Parathyroid adenoma (tissue), 2 donors: ENCODE data around the gene EML6.

Experiments
- H2AFZ ChIP-seq: fragments of 300-600 bp; sonication (generic); one replicate; pipeline ENCODE4 v1.7.0; 2017; ENCODE audit warnings: antibody characterized with exemption, mild to moderate bottlenecking
- H3K27ac ChIP-seq: fragments of 300-600 bp; sonication (generic); one replicate; pipeline ENCODE4 v1.7.0; 2017
- H3K27me3 ChIP-seq: fragments of 300-600 bp; sonication (generic); one replicate; pipeline ENCODE4 v1.7.0; 2017; ENCODE audit warnings: low read length; ENCODE audit not compliant: control insufficient read depth, insufficient read depth
- H3K36me3 ChIP-seq: fragments of 300-600 bp; sonication (generic); one replicate; pipeline ENCODE4 v1.7.0; 2017; ENCODE audit warnings: low read length; ENCODE audit not compliant: control insufficient read depth, insufficient read depth
- H3K4me1 ChIP-seq: fragments of 300-600 bp; sonication (generic); one replicate; pipeline ENCODE4 v1.7.0; 2017; ENCODE audit warnings: control low read depth
- H3K4me2 ChIP-seq: fragments of 300-600 bp; sonication (generic); one replicate; pipeline ENCODE4 v1.7.0; 2017; ENCODE audit warnings: low read length
- H3K4me3 ChIP-seq: fragments of 300-600 bp; sonication (generic); one replicate; pipeline ENCODE4 v1.7.0; 2017; ENCODE audit warnings: low read depth, low read length
- H3K79me2 ChIP-seq: fragments of 300-600 bp; sonication (generic); one replicate; pipeline ENCODE4 v1.7.0; 2017; ENCODE audit warnings: control low read depth
- H3K9ac ChIP-seq: fragments of 300-600 bp; sonication (generic); one replicate; pipeline ENCODE4 v1.7.0; 2017; ENCODE audit warnings: mild to moderate bottlenecking
- H3K9me3 ChIP-seq: fragments of 300-600 bp; sonication (generic); one replicate; pipeline ENCODE4 v1.7.0; 2017; ENCODE audit warnings: low read length; ENCODE audit not compliant: control insufficient read depth
- TF ChIP-seq, protein P1 (sequence below): fragments of 300-600 bp; sonication (generic); IDR thresholded peaks from one replicate; pipeline ENCODE4 v1.7.0; 2017; ENCODE audit warnings: antibody characterized with exemption, mild to moderate bottlenecking
- donor health status: primary hyperparathyroidism.

The EML6 gene

GRCh38 chr2:54720563-54720962, 2.9 kb upstream of the EML6 start:
- H3K4me2 ChIP-seq, result no peak overlapping the region
- no peaks in the 10 kb centered on the region for H3K27me3 ChIP-seq
- H3K9ac ChIP-seq, result no peak overlapping the region
- H2AFZ ChIP-seq, result no peak overlapping the region
- H3K27ac ChIP-seq, result no peak overlapping the region
- TF ChIP-seq, protein P1, sequence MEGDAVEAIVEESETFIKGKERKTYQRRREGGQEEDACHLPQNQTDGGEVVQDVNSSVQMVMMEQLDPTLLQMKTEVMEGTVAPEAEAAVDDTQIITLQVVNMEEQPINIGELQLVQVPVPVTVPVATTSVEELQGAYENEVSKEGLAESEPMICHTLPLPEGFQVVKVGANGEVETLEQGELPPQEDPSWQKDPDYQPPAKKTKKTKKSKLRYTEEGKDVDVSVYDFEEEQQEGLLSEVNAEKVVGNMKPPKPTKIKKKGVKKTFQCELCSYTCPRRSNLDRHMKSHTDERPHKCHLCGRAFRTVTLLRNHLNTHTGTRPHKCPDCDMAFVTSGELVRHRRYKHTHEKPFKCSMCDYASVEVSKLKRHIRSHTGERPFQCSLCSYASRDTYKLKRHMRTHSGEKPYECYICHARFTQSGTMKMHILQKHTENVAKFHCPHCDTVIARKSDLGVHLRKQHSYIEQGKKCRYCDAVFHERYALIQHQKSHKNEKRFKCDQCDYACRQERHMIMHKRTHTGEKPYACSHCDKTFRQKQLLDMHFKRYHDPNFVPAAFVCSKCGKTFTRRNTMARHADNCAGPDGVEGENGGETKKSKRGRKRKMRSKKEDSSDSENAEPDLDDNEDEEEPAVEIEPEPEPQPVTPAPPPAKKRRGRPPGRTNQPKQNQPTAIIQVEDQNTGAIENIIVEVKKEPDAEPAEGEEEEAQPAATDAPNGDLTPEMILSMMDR, result no peak
- H3K9me3 ChIP-seq, result no peaks in the 10 kb centered on the region
- H3K4me3 ChIP-seq, result no peak overlapping the region
- peaks cover 4% of the 10 kb centered on the region for H3K4me1 ChIP-seq
- no peaks in the 10 kb centered on the region for H3K79me2 ChIP-seq
- no peaks in the 10 kb centered on the region for H3K36me3 ChIP-seq

DNA sequence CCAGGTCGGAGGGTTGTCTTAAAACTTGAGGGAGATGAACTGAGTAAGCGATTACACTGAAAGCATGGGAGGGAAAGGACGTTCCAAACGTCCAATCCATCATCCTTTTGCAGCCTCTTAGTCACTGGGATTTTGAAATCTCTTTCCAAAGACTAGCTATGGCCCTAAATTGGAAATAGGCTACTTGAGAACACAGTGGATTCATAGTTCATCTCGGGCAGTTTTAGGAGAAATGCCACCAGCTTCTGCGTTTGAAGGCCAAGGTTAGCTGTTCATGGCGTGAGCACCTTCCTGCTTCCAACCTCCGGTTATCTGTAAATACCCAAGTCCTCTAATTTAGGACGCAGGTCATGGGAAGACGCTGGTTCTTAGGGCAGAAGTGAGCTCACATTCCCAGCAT, 821 bp upstream of the EML6 start:
- peak overlapping the region; percentile 40 for H3K27ac ChIP-seq
- TF ChIP-seq, protein P1, result no peak

GRCh38 chr2:54723996-54724559, 616 bp downstream of the EML6 start:
- no peaks in the 10 kb centered on the region for H3K27me3 ChIP-seq

More for the DNA sequence above, 821 bp upstream of the EML6 start:
- Histone ChIP-seq H3K27me3 (no peaks in the 10 kb centered on the region), H2AFZ (peak overlapping the region; percentile 76), H3K9ac (no peak overlapping the region), H3K4me1 (peaks cover 4% of the 10 kb centered on the region), H3K4me2 (peak overlapping the region; percentile 58), H3K4me3 (peak overlapping the region; percentile 78), H3K36me3 (no peaks in the 10 kb centered on the region), H3K79me2 (no peaks in the 10 kb centered on the region), H3K9me3 (no peaks in the 10 kb centered on the region)

DNA sequence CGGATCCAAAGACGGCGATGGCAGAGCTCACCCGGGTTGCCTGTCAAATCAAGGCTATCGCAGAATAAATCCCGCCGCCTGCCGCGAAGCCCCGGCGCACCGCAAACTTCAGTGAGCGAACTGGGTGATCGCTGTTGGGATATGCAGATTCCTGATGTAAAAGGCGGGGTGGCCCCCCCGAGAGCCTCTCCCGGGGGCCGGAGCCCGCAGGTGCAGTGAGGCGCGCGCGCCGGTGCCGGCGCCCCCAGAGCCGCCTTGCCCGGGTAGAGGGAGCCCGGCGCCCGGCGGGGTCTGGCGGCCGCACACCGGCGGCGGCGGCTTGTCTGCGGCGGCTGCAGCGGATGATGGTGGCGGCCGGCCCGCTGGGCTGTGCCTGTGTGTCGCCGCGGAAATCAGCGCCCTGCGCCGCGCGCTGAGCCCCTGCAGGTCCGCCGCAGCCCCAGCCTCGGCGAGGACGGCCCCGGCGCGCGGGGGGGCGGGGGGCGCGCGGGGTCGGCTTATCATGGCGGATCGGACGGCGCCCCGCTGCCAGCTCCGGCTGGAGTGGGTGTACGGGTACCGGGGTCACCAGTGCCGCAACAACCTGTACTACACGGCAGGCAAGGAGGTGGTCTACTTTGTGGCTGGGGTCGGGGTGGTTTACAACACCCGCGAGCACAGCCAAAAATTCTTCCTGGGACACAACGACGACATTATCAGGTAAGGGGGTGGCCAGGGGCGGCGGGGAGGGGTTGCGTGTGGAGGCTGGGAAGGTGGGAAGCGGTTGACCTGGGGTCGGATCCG, 1.3 kb downstream of the EML6 start:
- peaks cover 4% of the 10 kb centered on the region for H3K4me1 ChIP-seq
- H3K27ac ChIP-seq, result no peak overlapping the region
- H3K4me3 ChIP-seq, result peak overlapping the region; percentile 78
- H3K79me2 ChIP-seq, result no peaks in the 10 kb centered on the region
- peak overlapping the region; percentile 58 for H3K4me2 ChIP-seq
- H3K36me3 ChIP-seq, result no peaks in the 10 kb centered on the region
- H3K9me3 ChIP-seq, result no peaks in the 10 kb centered on the region
- no peaks in the 10 kb centered on the region for H3K27me3 ChIP-seq
- TF ChIP-seq, protein P1, result no peak
- H3K9ac ChIP-seq, result no peak overlapping the region
- H2AFZ ChIP-seq, result peak overlapping the region; percentile 85

More at GRCh38 chr2:54723996-54724559, 616 bp downstream of the EML6 start:
- Histone ChIP-seq H3K4me2 (peak overlapping the region; percentile 58), H3K27ac (peak overlapping the region; percentile 40), H3K36me3 (no peaks in the 10 kb centered on the region), H3K9ac (no peak overlapping the region), H3K4me1 (peaks cover 4% of the 10 kb centered on the region), H3K4me3 (peak overlapping the region; percentile 78), H3K9me3 (no peaks in the 10 kb centered on the region), H3K79me2 (no peaks in the 10 kb centered on the region), H2AFZ (peak overlapping the region; percentile 76)
- TF ChIP-seq, protein P1, result no peak
